H1 (cell line): Measurements from ENCODE around the gene KHDC4. TPM values are rescaled to one million over a fixed set of nuclear protein-coding genes. Genes with fewer than 3 reads are reported as not detected.

Experiments
- ASH2L ChIP-seq: fragments of 200-600, 300-600 bp; sonication (generic); IDR thresholded peaks from one replicate; pipeline ENCODE4 v1.7.1; 2017; ENCODE audit warnings: low read length
- BRCA1 ChIP-seq: IDR thresholded peaks from 2 replicates; pipeline ENCODE4 v1.6.1; 2012; ENCODE audit warnings: low read depth, low read length, improper control_type of control experiment
- CEBPB ChIP-seq: IDR thresholded peaks from 2 replicates; pipeline ENCODE4 v1.6.1; 2012; ENCODE audit warnings: low read depth, low read length
- EGR1 ChIP-seq: IDR thresholded peaks from 2 replicates; pipeline ENCODE4 v1.6.1; 2011; ENCODE audit warnings: low read depth, low read length, borderline replicate concordance
- GABPA ChIP-seq: IDR thresholded peaks from 2 replicates; pipeline ENCODE4 v1.6.1; 2011; ENCODE audit warnings: mild to moderate bottlenecking, low read length, moderate library complexity, borderline replicate concordance; ENCODE audit not compliant: insufficient read depth
- GTF2F1 ChIP-seq: IDR thresholded peaks from 2 replicates; pipeline ENCODE4 v1.6.1; 2012; ENCODE audit warnings: low read depth, low read length, improper control_type of control experiment, borderline replicate concordance
- HDAC2 ChIP-seq, 2 experiments: fragments of 300-600 bp in 1 of 2; sonication (generic) in 1 of 2; IDR thresholded peaks; 2 replicates each; pipeline ENCODE4 v1.6.1; 2011 to 2012; ENCODE audit warnings: low read depth in 2 of 2, low read length in 2 of 2, mild to moderate bottlenecking in 2 of 2, moderate library complexity in 2 of 2, borderline replicate concordance in 1 of 2, inconsistent platforms in 1 of 2
- JUN ChIP-seq: IDR thresholded peaks from 2 replicates; pipeline ENCODE4 v1.6.1; 2011; ENCODE audit warnings: low read depth, mild to moderate bottlenecking, improper control_type of control experiment, low read length
- JUND ChIP-seq: IDR thresholded peaks from 2 replicates; pipeline ENCODE4 v1.6.1; 2011; ENCODE audit warnings: mild to moderate bottlenecking, improper control_type of control experiment, low read length
- KDM1A ChIP-seq: fragments of 200-600, 300-600 bp; sonication (generic); IDR thresholded peaks from 2 replicates; pipeline ENCODE4 v1.7.1; 2016; ENCODE audit warnings: mild to moderate bottlenecking, low read length, borderline replicate concordance
- NRF1 ChIP-seq: IDR thresholded peaks from 2 replicates; pipeline ENCODE4 v1.6.1; 2011; ENCODE audit warnings: mild to moderate bottlenecking, low read depth, low read length, improper control_type of control experiment
- PHF8 ChIP-seq: fragments of 200-600 bp; sonication (generic); conservative IDR thresholded peaks from 2 replicates; pipeline ENCODE4 v1.7.1; 2012; ENCODE audit warnings: low read depth, mild to moderate bottlenecking, inconsistent platforms, low read length, moderate library complexity
- POLR2A ChIP-seq, 2 experiments: IDR thresholded peaks; 1 replicate in 1 of 2; 2 replicates in 1 of 2; pipeline ENCODE4 v1.6.1; 2011; ENCODE audit warnings: low read depth in 2 of 2, low read length in 2 of 2, mild to moderate bottlenecking in 2 of 2; ENCODE audit errors: control extremely low read depth in 1 of 2
- RBBP5 ChIP-seq: IDR thresholded peaks from 2 replicates; pipeline ENCODE4 v1.7.1; 2012; ENCODE audit warnings: low read depth, mild to moderate bottlenecking, inconsistent platforms, low read length, moderate library complexity, borderline replicate concordance
- SIN3A ChIP-seq, 2 experiments: IDR thresholded peaks in 1 of 2; conservative IDR thresholded peaks in 1 of 2; 2 replicates each; pipeline ENCODE4 v1.6.1; 2011 to 2012; ENCODE audit warnings: low read length in 2 of 2, improper control_type of control experiment in 1 of 2, low read depth in 1 of 2, mild to moderate bottlenecking in 1 of 2
- SIX5 ChIP-seq: IDR thresholded peaks from 2 replicates; pipeline ENCODE4 v1.6.1; 2011; ENCODE audit warnings: mild to moderate bottlenecking, low read depth, low read length
- SP1 ChIP-seq: IDR thresholded peaks from 2 replicates; pipeline ENCODE4 v1.6.1; 2011; ENCODE audit warnings: low read depth, low read length
- SP4 ChIP-seq: IDR thresholded peaks from 2 replicates; pipeline ENCODE4 v1.6.1; 2012; ENCODE audit warnings: low read length, inconsistent platforms
- TAF1 ChIP-seq: IDR thresholded peaks from 2 replicates; pipeline ENCODE4 v1.6.1; 2011; ENCODE audit warnings: mild to moderate bottlenecking, low read depth, low read length
- TBP ChIP-seq: IDR thresholded peaks from 2 replicates; pipeline ENCODE4 v1.6.1; 2011; ENCODE audit warnings: low read depth, low read length, improper control_type of control experiment
- TCF12 ChIP-seq: IDR thresholded peaks from 2 replicates; pipeline ENCODE4 v1.6.1; 2011; ENCODE audit warnings: low read depth, mild to moderate bottlenecking, low read length
- TEAD4 ChIP-seq: IDR thresholded peaks from 2 replicates; pipeline ENCODE4 v1.6.1; 2012; ENCODE audit warnings: low read depth, low read length, inconsistent platforms, mixed read lengths
- YY1 ChIP-seq: IDR thresholded peaks from 2 replicates; pipeline ENCODE4 v1.6.1; 2011; ENCODE audit warnings: low read depth, mild to moderate bottlenecking, low read length
- ZNF274 ChIP-seq: IDR thresholded peaks from 2 replicates; pipeline ENCODE4 v1.7.0; 2012; ENCODE audit warnings: low read length, borderline replicate concordance; ENCODE audit errors: extremely low read depth
- polyA plus RNA-seq, 7 experiments: library from polyadenylated mRNA; depleted of rRNA in 3 of 7; stranded (reverse) in 5 of 7; unstranded in 2 of 7; fragments of >200 nt in 5 of 7; fragments of 200-250 nt in 2 of 7; gene quantifications; 1 replicate in 5 of 7; 2 replicates in 1 of 7; 4 replicates in 1 of 7; pipeline versions ENCODE4 v1.2.1 to v1.2.3, GENCODE V29; 2011 to 2013; ENCODE audit warnings: missing spikeins in 2 of 7, mixed read lengths in 2 of 7
- total RNA-seq: library from RNA; stranded (reverse); fragmentation: NEBNext Ultra II Directional; extraction: Animal tissue kit (Norgen Biotek cat#: 25700); gene quantifications from 2 replicates; pipeline ENCODE4 v1.2.1, GENCODE V29; 2021
- TF ChIP-seq, protein P1 (sequence below): IDR thresholded peaks from 2 replicates; pipeline ENCODE4 v1.6.1; 2012; ENCODE audit warnings: inconsistent platforms

KHDC4 gene
- total and polyA plus RNA-seq, 2 of the 8 experiments (the other 6 are each of a cell fraction or from before 2014, with no cell fraction given): 56.6 to 81.1 TPM

- TF ChIP-seq JUN (peak; percentile 40; the same call in 1 of the 2 replicates), SIX5 (no peak), GABPA (peak; percentile 12; the same call in 1 of the 2 replicates), EGR1 (peak; percentile 86; the same call in 1 of the 2 replicates), TAF1 (peak; percentile 69), GTF2F1 (no peak; the same call in 1 of the 2 replicates), JUND (0 out of 2 replicates have a peak, but pooled peaks have one; percentile 26), SP4 (peak; percentile 56; the same call in 1 of the 2 replicates), NRF1 (no peak), HDAC2 (IDR thresholded peaks at IDR 0.05; ENCODE audit: borderline replicate concordance in 1 of 2, low read depth in 2 of 2, low read length in 2 of 2) (0 out of 4 replicates have a peak, but pooled peaks of 1 of the 2 experiments have one; percentile 18), RBBP5 (0 out of 2 replicates have a peak, but pooled peaks have one; percentile 54), KDM1A (peak; percentile 31; the same call in 1 of the 2 replicates), BRCA1 (no peak; the same call in 1 of the 2 replicates), YY1 (no peak; the same call in 1 of the 2 replicates), TBP (peak; percentile 55; the same call in 1 of the 2 replicates), CEBPB (0 out of 2 replicates have a peak, but pooled peaks have one; percentile 5), TEAD4 (no peak), ASH2L (peak; percentile 62), SIN3A (conservative IDR thresholded peaks at IDR 0.05 in 1 of 2, IDR thresholded peaks at IDR 0.05 in 1 of 2; ENCODE audit: low read depth in 1 of 2, low read length in 2 of 2) (peak; percentile 77 to 90; a peak in 3 of 4 replicates), PHF8 (peak; percentile 48; the same call in 1 of the 2 replicates), ZNF274 (no peak), SP1 (peak; percentile 64; the same call in 1 of the 2 replicates), POLR2A (IDR thresholded peaks at IDR 0.05; ENCODE audit: control extremely low read depth in 1 of 2, low read depth in 2 of 2, low read length in 2 of 2) (peak; percentile 55 to 63), TCF12 (0 out of 2 replicates have a peak, but pooled peaks have one; percentile 15)
- TF ChIP-seq, protein P1, sequence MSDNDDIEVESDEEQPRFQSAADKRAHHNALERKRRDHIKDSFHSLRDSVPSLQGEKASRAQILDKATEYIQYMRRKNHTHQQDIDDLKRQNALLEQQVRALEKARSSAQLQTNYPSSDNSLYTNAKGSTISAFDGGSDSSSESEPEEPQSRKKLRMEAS: peak; percentile 61
Observed at GRCh38 chr1:155978325-155978972, 44.2 kb upstream of the KHDC4 start, which contains the start of gene ARHGEF2 (continued).
